Measurements from ENCODE around the gene PEAK1.

PEAK1 gene

GRCh38 chr15:77358545-77359240 is 61.2 kb downstream of the PEAK1 start:
- no peak for DNase-seq (ENCODE audit: low spot score)

- no peak for DNase-seq (ENCODE audit: low spot score)
Measured at GRCh38 chr15:77356305-77356704, 63.6 kb downstream of the PEAK1 start.

- DNase-seq (ENCODE audit: low spot score): no peak
Measured at GRCh38 chr15:77355321-77355720, 64.6 kb downstream of the PEAK1 start.

GRCh38 chr15:77354063-77354462 is 65.8 kb downstream of the PEAK1 start:
- no peak for DNase-seq (ENCODE audit: low spot score)

GRCh38 chr15:77352887-77353286 is 67.0 kb downstream of the PEAK1 start:
- DNase-seq (ENCODE audit: low spot score): no peak

GRCh38 chr15:77350792-77351191 is 69.1 kb downstream of the PEAK1 start:
- DNase-seq (ENCODE audit: low spot score): no peak

GRCh38 chr15:77349666-77350065 is 70.2 kb downstream of the PEAK1 start:
- no peak for DNase-seq (ENCODE audit: low spot score)

- no peak for DNase-seq (ENCODE audit: low spot score)
Measured at GRCh38 chr15:77348511-77348910, 71.4 kb downstream of the PEAK1 start.

GRCh38 chr15:77347197-77347596 is 72.7 kb downstream of the PEAK1 start:
- DNase-seq (ENCODE audit: low spot score): no peak

- DNase-seq (ENCODE audit: low spot score): no peak
Measured at GRCh38 chr15:77346245-77347036, 73.5 kb downstream of the PEAK1 start.

GRCh38 chr15:77342807-77343206 is 77.1 kb downstream of the PEAK1 start:
- no peak for DNase-seq (ENCODE audit: low spot score)

GRCh38 chr15:77340245-77340644 is 79.7 kb downstream of the PEAK1 start:
- no peak for DNase-seq (ENCODE audit: low spot score)

GRCh38 chr15:77336006-77336405 is 83.9 kb downstream of the PEAK1 start:
- no peak for DNase-seq (ENCODE audit: low spot score)

- no peak for DNase-seq (ENCODE audit: low spot score)
Measured at GRCh38 chr15:77335298-77335697, 84.6 kb downstream of the PEAK1 start.

- no peak for DNase-seq (ENCODE audit: low spot score)
Measured at GRCh38 chr15:77333166-77333565, 86.7 kb downstream of the PEAK1 start.

GRCh38 chr15:77329202-77329601 is 90.7 kb downstream of the PEAK1 start:
- DNase-seq (ENCODE audit: low spot score): no peak

GRCh38 chr15:77327844-77328529 is 91.9 kb downstream of the PEAK1 start:
- DNase-seq (ENCODE audit: low spot score): no peak

GRCh38 chr15:77327168-77327567 is 92.7 kb downstream of the PEAK1 start:
- DNase-seq (ENCODE audit: low spot score): no peak

- no peak for DNase-seq (ENCODE audit: low spot score)
Measured at GRCh38 chr15:77326366-77326765, 93.5 kb downstream of the PEAK1 start.

- no peak for DNase-seq (ENCODE audit: low spot score)
Measured at GRCh38 chr15:77312523-77312922, 107.4 kb downstream of the PEAK1 start.

- DNase-seq (ENCODE audit: low spot score): no peak
Measured at GRCh38 chr15:77311618-77312398, 108.1 kb downstream of the PEAK1 start.

- DNase-seq (ENCODE audit: low spot score): no peak
Measured at GRCh38 chr15:77311020-77311419, 108.9 kb downstream of the PEAK1 start.
